B cell (primary cell): ENCODE measurements around the gene RASGEF1B. TPM values are rescaled to one million over a fixed set of nuclear protein-coding genes. Genes with fewer than 3 reads are reported as not detected.

ENCODE experiments used
- ATAC-seq: fragments of 200-7000 bp; cut with Tn5 transposase; one replicate; pipeline ENCODE4 v1.10.0; 2021; ENCODE audit warnings: low read depth, mild to moderate bottlenecking, moderate number of reproducible peaks, moderate library complexity
- CTCF ChIA-PET: fragments of 350-600 bp; sonication (Branson Sonifier 250); formaldehyde crosslinking; loops from one replicate; lab custom pipeline; 2021; ENCODE audit warnings: antibody characterized with exemption, inconsistent platforms; lab: Charles Lee
- POLR2A ChIA-PET: fragments of 350-600 bp; sonication (Branson Sonifier 250); formaldehyde crosslinking; loops from one replicate; lab custom pipeline; 2021; ENCODE audit warnings: antibody characterized with exemption; lab: Charles Lee
- DNase-seq: peaks from one replicate; pipeline ENCODE4 v3.0.0; 2013
- H2AFZ ChIP-seq: 2 replicates; pipeline ENCODE4 v1.6.1; 2012; ENCODE audit warnings: mild to moderate bottlenecking, low read depth, low read length; ENCODE audit not compliant: insufficient read depth, poor library complexity, severe bottlenecking
- H3K27ac ChIP-seq, 2 donors: 1 replicate in 1 of 2; 2 replicates in 1 of 2; pipeline ENCODE4 v1.5.1; 2012 to 2013; ENCODE audit warnings: low read length in 2 of 2, mild to moderate bottlenecking in 2 of 2, moderate library complexity in 1 of 2
- H3K27me3 ChIP-seq, 4 experiments: fragments of 200-600 bp in 1 of 4; sonication (generic) in 1 of 4; replicated peaks in 1 of 4; 1 replicate in 2 of 4; 2 replicates in 2 of 4; pipeline versions ENCODE4 v1.6.1 to v1.7.0; 2013 to 2016; ENCODE audit warnings: low read length in 3 of 4, mild to moderate bottlenecking in 2 of 4, mixed read lengths in 1 of 4, moderate library complexity in 1 of 4; ENCODE audit not compliant: insufficient read depth in 4 of 4, control insufficient read depth in 3 of 4; ENCODE audit errors: control extremely low read depth in 1 of 4
- H3K36me3 ChIP-seq, 2 experiments: replicated peaks in 1 of 2; 1 replicate in 1 of 2; 2 replicates in 1 of 2; pipeline versions ENCODE4 v1.6.1 to v1.7.1; 2013; ENCODE audit warnings: low read length in 1 of 2; ENCODE audit not compliant: insufficient read depth in 2 of 2, control insufficient read depth in 1 of 2; ENCODE audit errors: control extremely low read depth in 1 of 2, extremely low read depth in 1 of 2
- H3K4me1 ChIP-seq, 2 donors: fragments of 200-600 bp in 1 of 2; sonication (generic) in 1 of 2; 1 replicate in 1 of 2; 2 replicates in 1 of 2; pipeline versions ENCODE4 v1.5.1 to v1.6.1; 2013 to 2017; ENCODE audit warnings: low read length in 2 of 2; ENCODE audit not compliant: control insufficient read depth in 2 of 2, insufficient read depth in 2 of 2
- H3K4me2 ChIP-seq: replicated peaks from 2 replicates; pipeline ENCODE3; 2012; ENCODE audit warnings: mild to moderate bottlenecking, low read depth, low read length; ENCODE audit not compliant: poor library complexity, severe bottlenecking
- H3K4me3 ChIP-seq, 5 experiments: fragments of 200-600 bp in 1 of 5; sonication (generic) in 1 of 5; 1 replicate in 3 of 5; 2 replicates in 2 of 5; pipeline versions ENCODE4 v1.5.1 to v1.7.0; 2011 to 2016; ENCODE audit warnings: low read length in 4 of 5, mild to moderate bottlenecking in 4 of 5, low read depth in 2 of 5, control low read depth in 1 of 5, moderate library complexity in 1 of 5; ENCODE audit not compliant: insufficient read depth in 1 of 5; ENCODE audit errors: control extremely low read depth in 1 of 5, extremely low read depth in 1 of 5
- H3K79me2 ChIP-seq: fragments of 200-600 bp; sonication (generic); one replicate; pipeline ENCODE4 v1.6.0; 2016; ENCODE audit warnings: low read length; ENCODE audit not compliant: control insufficient read depth, insufficient read depth
- H3K9ac ChIP-seq: fragments of 200-600 bp; sonication (generic); 2 replicates; pipeline ENCODE4 v1.6.1; 2017; ENCODE audit warnings: mild to moderate bottlenecking, low read length, moderate library complexity
- H3K9me3 ChIP-seq, 3 donors: one replicate each; pipeline versions ENCODE4 v1.6.1 to v1.7.1; 2013; ENCODE audit warnings: low read length in 2 of 3; ENCODE audit not compliant: control insufficient read depth in 2 of 3, insufficient read depth in 1 of 3; ENCODE audit errors: control extremely low read depth in 1 of 3
- H4K20me1 ChIP-seq: 2 replicates; pipeline ENCODE4 v1.6.0; 2012; ENCODE audit warnings: mild to moderate bottlenecking, low read length; ENCODE audit not compliant: insufficient read depth, control insufficient read depth, poor library complexity, severe bottlenecking
- H3K27ac Mint-ChIP-seq: one replicate; pipeline ENCODE4 v1.8.0; 2021; ENCODE audit warnings: mixed read lengths
- H3K27me3 Mint-ChIP-seq: one replicate; pipeline ENCODE4 v1.8.0; 2021; ENCODE audit warnings: mixed read lengths
- H3K4me1 Mint-ChIP-seq: one replicate; pipeline ENCODE4 v1.8.0; 2021; ENCODE audit warnings: mixed read lengths
- H3K4me3 Mint-ChIP-seq: one replicate; pipeline ENCODE4 v1.8.0; 2021; ENCODE audit warnings: mixed read lengths
- H3K9me3 Mint-ChIP-seq: one replicate; pipeline ENCODE4 v1.8.0; 2022; ENCODE audit warnings: mixed read lengths; ENCODE audit not compliant: insufficient read depth
- CTCF ChIP-seq: fragments of 200-600 bp; IDR thresholded peaks from one replicate; pipeline ENCODE4 v1.8.0; 2022; ENCODE audit warnings: antibody characterized with exemption, mild to moderate bottlenecking
- EZH2 ChIP-seq: IDR thresholded peaks from 2 replicates; pipeline ENCODE4 v1.6.1; 2012; ENCODE audit warnings: borderline replicate concordance, low read depth, mild to moderate bottlenecking, moderate library complexity, low read length; ENCODE audit not compliant: insufficient read depth, poor library complexity, severe bottlenecking
- whole genome bisulfite sequencing: methylation state at CpG from one replicate; pipeline ENCODE4 v1.1.5; 2013; ENCODE audit warnings: missing lambda C conversion rate; ENCODE audit not compliant: insufficient coverage; 5-methylcytosine and 5-hydroxymethylcytosine counted together
- intact Hi-C: fragments of 100-400 bp; cut with micrococcal nuclease; formaldehyde crosslinking; loops from one replicate; pipeline ENCODE4 v1.10.0; 2022
- polyA plus RNA-seq: library from polyadenylated mRNA; depleted of rRNA; stranded (reverse); fragments of >200 nt; gene quantifications from 2 replicates; pipeline ENCODE4 v1.2.3, GENCODE V29; 2012
- total RNA-seq, 2 donors: library from RNA; stranded (reverse); fragments of 120-200 nt in 1 of 2; gene quantifications; 1 replicate in 1 of 2; 2 replicates in 1 of 2; pipeline versions ENCODE4 v1.2.3 to v1.2.4, GENCODE V29; 2013 to 2022

Gene RASGEF1B
- total and polyA plus RNA-seq, 2 donors (not counting 1 experiment from before 2014, with no cell fraction given), result 20.4 to 130 TPM

GRCh38 chr4:81376720-81377119, 95.0 kb downstream of the RASGEF1B start:
- ATAC-seq (no peak), DNase-seq (no peak)
- no peaks in the 10 kb centered on the region for H3K36me3 ChIP-seq
- no peak overlapping the region for H3K4me2 ChIP-seq
- POLR2A ChIA-PET, result no interaction called here
- H4K20me1 ChIP-seq, result no peaks in the 10 kb centered on the region
- H3K27me3 ChIP-seq, result peaks cover 0 to 3% (median 0%) of the 10 kb centered on the region in 4 experiments
- peaks cover 0 to 5% (median 0%) of the 10 kb centered on the region in 3 donors for H3K9me3 ChIP-seq
- H3K27ac Mint-ChIP-seq, result no peak overlapping the region
- CTCF ChIA-PET, result no interaction called here
- TF ChIP-seq EZH2 (no peak), CTCF (no peak)
- H3K4me3 Mint-ChIP-seq, result no peak overlapping the region
- no peaks in the 10 kb centered on the region for H3K79me2 ChIP-seq
- H3K27me3 Mint-ChIP-seq, result peaks cover 31% of the 10 kb centered on the region
- no peak overlapping the region for H3K4me3 ChIP-seq
- no peaks in the 10 kb centered on the region for H3K4me1 ChIP-seq
- intact Hi-C loops, result no loop called here
- H3K9ac ChIP-seq, result no peak overlapping the region
- no peaks in the 10 kb centered on the region for H3K9me3 Mint-ChIP-seq
- no peaks in the 10 kb centered on the region for H3K4me1 Mint-ChIP-seq
- H3K27ac ChIP-seq, result no peak overlapping the region
- WGBS, result no CpG with 5 or more reads among the region's 2 CpGs
- H2AFZ ChIP-seq, result no peak overlapping the region
